ENCODE measurements around the gene IFRD1. TPM values are rescaled to one million over a fixed set of nuclear protein-coding genes. Genes with fewer than 3 reads are reported as not detected.

The IFRD1 gene
- total RNA-seq (10 to 100 TPM; 24.1 to 51.7 (median 26.8) TPM), polyA plus RNA-seq (28.6 TPM)
- long read RNA-seq, donor 1, transcript IFRD1-202 (12 exons, 2,290 nt) = major isoform, 58 of 69 reads
- long read RNA-seq, donor 1, partial matches to known transcripts = 3 of 69 reads
- long read RNA-seq, donor 1, other reads (novel, unspliced or antisense) = 7 of 69 reads
- long read RNA-seq, donor 2, transcript IFRD1-202 (12 exons, 2,290 nt) = major isoform, 12 of 21 reads
- long read RNA-seq, donor 2, partial matches to known transcripts = 1 of 21 reads
- long read RNA-seq, donor 2, other reads (novel, unspliced or antisense) = 6 of 21 reads
- long read RNA-seq, donor 3, transcript IFRD1-202 (12 exons, 2,290 nt) = major isoform, 273 of 310 reads
- long read RNA-seq, donor 3, transcript IFRD1-205 (4 exons, 1,938 nt) = minor isoform, 5 of 310 reads
- long read RNA-seq, donor 3, partial matches to known transcripts = 14 of 310 reads
- long read RNA-seq, donor 3, other reads (novel, unspliced or antisense) = 18 of 310 reads
- long read RNA-seq, donor 4, transcript IFRD1-202 (12 exons, 2,290 nt) = major isoform, 17 of 23 reads
- long read RNA-seq, donor 4, partial matches to known transcripts = 0 of 23 reads
- long read RNA-seq, donor 4, other reads (novel, unspliced or antisense) = 4 of 23 reads

GRCh38 chr7:112449902-112450806, at the start of gene IFRD1:
Gene IFRD1 (plus strand): TSS chr7:112450460. CDS start chr7:112450689, 229 bp downstream.
- DNase-seq (peak; percentile 99 to 100 (median 100)), ATAC-seq (peak; percentile 95 to 97)
- WGBS = under 1% methylated on average over 73 of the region's 73 CpGs
- peaks cover 2% of the 10 kb centered on the region for H3K4me1 ChIP-seq (ENCODE audit: control insufficient read depth, insufficient read depth, low read length)
- H3K4me3 ChIP-seq (ENCODE audit: low read length) = peak within 1 kb of the TSS; percentile 84
- H3K27me3 ChIP-seq (ENCODE audit: control insufficient read depth, insufficient read depth) = no peaks in the 10 kb centered on the region
- no peaks in the 10 kb centered on the region for H3K9me3 ChIP-seq (ENCODE audit: control insufficient read depth, low read length)
- H3K27ac ChIP-seq (ENCODE audit: low read length) = peak within 1 kb of the TSS; percentile 94
- intact Hi-C loops (cut with DNase I) = no loop called here

GRCh38 chr7:112404321-112404720, 45.9 kb upstream of the IFRD1 start:
- intact Hi-C loops (cut with DNase I) = loop anchor here in 1 of 4 donors (10.0 kb wide), 1 partner anchor 660 kb away; no protein-coding TSS in a partner anchor

GRCh38 chr7:112405286-112405685, 45.0 kb upstream of the IFRD1 start:
- DNase-seq (no peak), ATAC-seq (no peak)
- 91% methylated on average over 1 of the region's 1 CpG for WGBS
- Histone ChIP-seq H3K4me1 (ENCODE audit: control insufficient read depth, insufficient read depth, low read length) (no peaks in the 10 kb centered on the region), H3K27ac (ENCODE audit: low read length) (no peak overlapping the region), H3K27me3 (ENCODE audit: control insufficient read depth, insufficient read depth) (no peaks in the 10 kb centered on the region), H3K4me3 (ENCODE audit: low read length) (no peak overlapping the region), H3K9me3 (ENCODE audit: control insufficient read depth, low read length) (no peaks in the 10 kb centered on the region)
- intact Hi-C loops (cut with DNase I) = loop anchor here in 1 of 4 donors (10.0 kb wide), 1 partner anchor 660 kb away; no protein-coding TSS in a partner anchor

More at GRCh38 chr7:112404321-112404720, 45.9 kb upstream of the IFRD1 start:
- no peak overlapping the region for H3K27ac ChIP-seq (ENCODE audit: low read length)
- no peak for DNase-seq
- H3K4me1 ChIP-seq (ENCODE audit: control insufficient read depth, insufficient read depth, low read length) = no peaks in the 10 kb centered on the region
- H3K4me3 ChIP-seq (ENCODE audit: low read length) = no peak overlapping the region
- no peaks in the 10 kb centered on the region for H3K9me3 ChIP-seq (ENCODE audit: control insufficient read depth, low read length)
- no peak for ATAC-seq
- H3K27me3 ChIP-seq (ENCODE audit: control insufficient read depth, insufficient read depth) = no peaks in the 10 kb centered on the region

GRCh38 chr7:112407261-112407660, 43.0 kb upstream of the IFRD1 start:
- 98% methylated on average over 1 of the region's 1 CpG for WGBS
- intact Hi-C loops (cut with DNase I) = loop anchor here in 1 of 4 donors (10.0 kb wide), 1 partner anchor 662 kb away; no protein-coding TSS in a partner anchor
- no peak for DNase-seq

GRCh38 chr7:112410092-112410491, 40.2 kb upstream of the IFRD1 start:
- no peaks in the 10 kb centered on the region for H3K9me3 ChIP-seq (ENCODE audit: control insufficient read depth, low read length)
- H3K27me3 ChIP-seq (ENCODE audit: control insufficient read depth, insufficient read depth) = no peaks in the 10 kb centered on the region
- intact Hi-C loops (cut with DNase I) = loop anchor here in 2 of 4 donors (5.0 to 10.0 kb wide), 3 partner anchors 85 to 658 kb away; no protein-coding TSS in a partner anchor
- no peak overlapping the region for H3K27ac ChIP-seq (ENCODE audit: low read length)
- WGBS = 88% methylated on average over 1 of the region's 1 CpG
- DNase-seq (no peak), ATAC-seq (no peak)
- no peak overlapping the region for H3K4me3 ChIP-seq (ENCODE audit: low read length)
- H3K4me1 ChIP-seq (ENCODE audit: control insufficient read depth, insufficient read depth, low read length) = no peaks in the 10 kb centered on the region

More at GRCh38 chr7:112407261-112407660, 43.0 kb upstream of the IFRD1 start:
- no peaks in the 10 kb centered on the region for H3K27me3 ChIP-seq (ENCODE audit: control insufficient read depth, insufficient read depth)
- no peak overlapping the region for H3K4me3 ChIP-seq (ENCODE audit: low read length)
- H3K27ac ChIP-seq (ENCODE audit: low read length) = no peak overlapping the region
- H3K4me1 ChIP-seq (ENCODE audit: control insufficient read depth, insufficient read depth, low read length) = no peaks in the 10 kb centered on the region
- no peak for ATAC-seq
- no peaks in the 10 kb centered on the region for H3K9me3 ChIP-seq (ENCODE audit: control insufficient read depth, low read length)

GRCh38 chr7:112411186-112411795, 39.0 kb upstream of the IFRD1 start:
- Histone ChIP-seq H3K27ac (ENCODE audit: low read length) (no peak overlapping the region), H3K9me3 (ENCODE audit: control insufficient read depth, low read length) (no peaks in the 10 kb centered on the region), H3K27me3 (ENCODE audit: control insufficient read depth, insufficient read depth) (no peaks in the 10 kb centered on the region), H3K4me1 (ENCODE audit: control insufficient read depth, insufficient read depth, low read length) (no peaks in the 10 kb centered on the region), H3K4me3 (ENCODE audit: low read length) (no peak overlapping the region)
- WGBS = 39% methylated on average over 7 of the region's 7 CpGs
- peak; percentile 66 to 71 for ATAC-seq
- intact Hi-C loops (cut with DNase I) = loop anchor here in 2 of 4 donors (5.0 to 10.0 kb wide), 3 partner anchors 84 to 659 kb away; no protein-coding TSS in a partner anchor
- DNase-seq = peak; percentile 26 to 62 (median 56)

- Histone ChIP-seq H3K4me3 (ENCODE audit: low read length) (no peak overlapping the region), H3K27ac (ENCODE audit: low read length) (no peak overlapping the region), H3K9me3 (ENCODE audit: control insufficient read depth, low read length) (no peaks in the 10 kb centered on the region), H3K27me3 (ENCODE audit: control insufficient read depth, insufficient read depth) (no peaks in the 10 kb centered on the region), H3K4me1 (ENCODE audit: control insufficient read depth, insufficient read depth, low read length) (no peaks in the 10 kb centered on the region)
- intact Hi-C loops (cut with DNase I) = loop anchor here in 2 of 4 donors (5.0 to 10.0 kb wide), 3 partner anchors 80 to 663 kb away; no protein-coding TSS in a partner anchor
- WGBS = 8% methylated on average over 3 of the region's 3 CpGs
- ATAC-seq (peak in 1 of 2 donors; percentile 43), DNase-seq (no peak)
Measured at GRCh38 chr7:112414855-112415490, 35.3 kb upstream of the IFRD1 start.

- no peak for DNase-seq
- WGBS = 46% methylated on average over 4 of the region's 4 CpGs
- intact Hi-C loops (cut with DNase I) = loop anchor here in 2 of 4 donors (10.0 kb wide), 2 partner anchors 79 to 461 kb away; no protein-coding TSS in a partner anchor
- no peak for ATAC-seq
- H3K9me3 ChIP-seq (ENCODE audit: control insufficient read depth, low read length) = no peaks in the 10 kb centered on the region
- no peaks in the 10 kb centered on the region for H3K4me1 ChIP-seq (ENCODE audit: control insufficient read depth, insufficient read depth, low read length)
- H3K27me3 ChIP-seq (ENCODE audit: control insufficient read depth, insufficient read depth) = no peaks in the 10 kb centered on the region
- H3K27ac ChIP-seq (ENCODE audit: low read length) = no peak overlapping the region
- no peak overlapping the region for H3K4me3 ChIP-seq (ENCODE audit: low read length)
Measured at GRCh38 chr7:112416127-112416526, 34.1 kb upstream of the IFRD1 start.

GRCh38 chr7:112419543-112420130, 30.6 kb upstream of the IFRD1 start:
- 97% methylated on average over 4 of the region's 4 CpGs for WGBS
- Histone ChIP-seq H3K27me3 (ENCODE audit: control insufficient read depth, insufficient read depth) (no peaks in the 10 kb centered on the region), H3K4me3 (ENCODE audit: low read length) (no peak overlapping the region), H3K4me1 (ENCODE audit: control insufficient read depth, insufficient read depth, low read length) (peaks cover 4% of the 10 kb centered on the region), H3K27ac (ENCODE audit: low read length) (no peak overlapping the region), H3K9me3 (ENCODE audit: control insufficient read depth, low read length) (no peaks in the 10 kb centered on the region)
- ATAC-seq (no peak), DNase-seq (no peak)
- intact Hi-C loops (cut with DNase I) = loop anchor here in 2 of 4 donors (10.0 kb wide), 2 partner anchors 75 to 465 kb away; no protein-coding TSS in a partner anchor
